ENCODE data around the gene KIAA1671.

DNA sequence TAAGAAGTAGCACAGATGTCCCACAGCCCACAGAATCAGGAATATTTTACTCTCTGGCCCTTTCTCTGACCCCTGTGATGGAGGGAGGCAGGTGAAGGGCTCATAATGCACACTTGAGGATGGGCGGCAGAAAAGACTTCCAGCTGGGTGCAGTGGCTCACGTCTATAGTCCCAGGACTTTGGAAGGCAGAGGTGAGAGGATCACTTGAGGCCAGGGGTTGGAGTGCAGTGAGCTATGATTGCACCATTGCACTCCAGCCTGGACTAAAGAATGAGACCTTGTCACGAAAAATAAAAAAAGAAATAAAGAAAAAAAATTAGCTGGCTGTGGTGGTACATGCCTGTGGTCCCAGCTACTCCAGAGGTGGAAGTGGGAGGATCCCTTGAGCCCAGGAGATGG, 233.6 kb downstream of the KIAA1671 start:
- no peak for TF ChIP-seq POLR2AphosphoS5 (IDR thresholded peaks at IDR 0.05)
- TF ChIP-seq, protein P1, sequence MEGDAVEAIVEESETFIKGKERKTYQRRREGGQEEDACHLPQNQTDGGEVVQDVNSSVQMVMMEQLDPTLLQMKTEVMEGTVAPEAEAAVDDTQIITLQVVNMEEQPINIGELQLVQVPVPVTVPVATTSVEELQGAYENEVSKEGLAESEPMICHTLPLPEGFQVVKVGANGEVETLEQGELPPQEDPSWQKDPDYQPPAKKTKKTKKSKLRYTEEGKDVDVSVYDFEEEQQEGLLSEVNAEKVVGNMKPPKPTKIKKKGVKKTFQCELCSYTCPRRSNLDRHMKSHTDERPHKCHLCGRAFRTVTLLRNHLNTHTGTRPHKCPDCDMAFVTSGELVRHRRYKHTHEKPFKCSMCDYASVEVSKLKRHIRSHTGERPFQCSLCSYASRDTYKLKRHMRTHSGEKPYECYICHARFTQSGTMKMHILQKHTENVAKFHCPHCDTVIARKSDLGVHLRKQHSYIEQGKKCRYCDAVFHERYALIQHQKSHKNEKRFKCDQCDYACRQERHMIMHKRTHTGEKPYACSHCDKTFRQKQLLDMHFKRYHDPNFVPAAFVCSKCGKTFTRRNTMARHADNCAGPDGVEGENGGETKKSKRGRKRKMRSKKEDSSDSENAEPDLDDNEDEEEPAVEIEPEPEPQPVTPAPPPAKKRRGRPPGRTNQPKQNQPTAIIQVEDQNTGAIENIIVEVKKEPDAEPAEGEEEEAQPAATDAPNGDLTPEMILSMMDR (IDR thresholded peaks at IDR 0.05): no peak

All from breast epithelium (tissue), 3 donors.